Dermis lymphatic vessel endothelial cell (primary cell): Measurements from ENCODE around the gene PKP3. TPM values are rescaled to one million over a fixed set of nuclear protein-coding genes. Genes with fewer than 3 reads are reported as not detected.

Source experiments
- total RNA-seq: library from RNA; depleted of rRNA; stranded (reverse); fragments of >200 nt; gene quantifications from 2 replicates; pipeline ENCODE4 v1.2.1, GENCODE V29; 2014

PKP3 gene, protein sequence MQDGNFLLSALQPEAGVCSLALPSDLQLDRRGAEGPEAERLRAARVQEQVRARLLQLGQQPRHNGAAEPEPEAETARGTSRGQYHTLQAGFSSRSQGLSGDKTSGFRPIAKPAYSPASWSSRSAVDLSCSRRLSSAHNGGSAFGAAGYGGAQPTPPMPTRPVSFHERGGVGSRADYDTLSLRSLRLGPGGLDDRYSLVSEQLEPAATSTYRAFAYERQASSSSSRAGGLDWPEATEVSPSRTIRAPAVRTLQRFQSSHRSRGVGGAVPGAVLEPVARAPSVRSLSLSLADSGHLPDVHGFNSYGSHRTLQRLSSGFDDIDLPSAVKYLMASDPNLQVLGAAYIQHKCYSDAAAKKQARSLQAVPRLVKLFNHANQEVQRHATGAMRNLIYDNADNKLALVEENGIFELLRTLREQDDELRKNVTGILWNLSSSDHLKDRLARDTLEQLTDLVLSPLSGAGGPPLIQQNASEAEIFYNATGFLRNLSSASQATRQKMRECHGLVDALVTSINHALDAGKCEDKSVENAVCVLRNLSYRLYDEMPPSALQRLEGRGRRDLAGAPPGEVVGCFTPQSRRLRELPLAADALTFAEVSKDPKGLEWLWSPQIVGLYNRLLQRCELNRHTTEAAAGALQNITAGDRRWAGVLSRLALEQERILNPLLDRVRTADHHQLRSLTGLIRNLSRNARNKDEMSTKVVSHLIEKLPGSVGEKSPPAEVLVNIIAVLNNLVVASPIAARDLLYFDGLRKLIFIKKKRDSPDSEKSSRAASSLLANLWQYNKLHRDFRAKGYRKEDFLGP
- 0.11 and 0.26 TPM in 2 replicates for total RNA-seq

DNA sequence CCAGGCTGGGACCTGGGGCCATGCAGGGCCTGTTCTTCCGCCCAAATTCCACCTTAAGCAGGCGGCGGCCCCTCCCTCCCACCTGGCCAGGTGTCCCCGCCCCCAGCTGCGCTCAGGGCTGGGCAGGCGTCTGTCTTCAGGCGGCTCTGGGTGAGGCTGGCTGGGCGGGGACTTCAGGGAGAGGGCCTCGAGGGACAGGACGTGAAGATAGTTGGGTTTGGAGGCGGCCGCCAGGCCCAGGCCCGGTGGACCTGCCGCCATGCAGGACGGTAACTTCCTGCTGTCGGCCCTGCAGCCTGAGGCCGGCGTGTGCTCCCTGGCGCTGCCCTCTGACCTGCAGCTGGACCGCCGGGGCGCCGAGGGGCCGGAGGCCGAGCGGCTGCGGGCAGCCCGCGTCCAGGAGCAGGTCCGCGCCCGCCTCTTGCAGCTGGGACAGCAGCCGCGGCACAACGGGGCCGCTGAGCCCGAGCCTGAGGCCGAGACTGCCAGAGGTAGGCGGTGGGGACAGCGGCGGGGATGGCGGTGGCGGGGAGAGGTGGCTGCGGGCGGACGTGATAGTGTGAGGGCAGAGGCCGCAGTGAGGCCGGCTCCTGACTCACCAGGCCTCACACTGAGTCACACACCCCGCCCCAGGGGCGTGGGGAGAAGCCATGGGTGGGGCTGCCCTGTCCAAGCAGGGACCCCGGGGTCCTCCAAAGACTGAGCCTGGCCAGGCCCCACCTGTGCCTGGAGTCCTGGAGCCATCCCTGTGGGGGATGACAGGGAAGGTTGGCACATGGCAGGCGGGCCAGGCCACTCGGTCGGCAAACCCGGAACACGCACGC, at the start of gene PKP3:
PKP3 (plus strand) TSS at position 176 of the 824 bp plus-strand sequence; CDS start at position 260, 84 bp downstream.

DNA sequence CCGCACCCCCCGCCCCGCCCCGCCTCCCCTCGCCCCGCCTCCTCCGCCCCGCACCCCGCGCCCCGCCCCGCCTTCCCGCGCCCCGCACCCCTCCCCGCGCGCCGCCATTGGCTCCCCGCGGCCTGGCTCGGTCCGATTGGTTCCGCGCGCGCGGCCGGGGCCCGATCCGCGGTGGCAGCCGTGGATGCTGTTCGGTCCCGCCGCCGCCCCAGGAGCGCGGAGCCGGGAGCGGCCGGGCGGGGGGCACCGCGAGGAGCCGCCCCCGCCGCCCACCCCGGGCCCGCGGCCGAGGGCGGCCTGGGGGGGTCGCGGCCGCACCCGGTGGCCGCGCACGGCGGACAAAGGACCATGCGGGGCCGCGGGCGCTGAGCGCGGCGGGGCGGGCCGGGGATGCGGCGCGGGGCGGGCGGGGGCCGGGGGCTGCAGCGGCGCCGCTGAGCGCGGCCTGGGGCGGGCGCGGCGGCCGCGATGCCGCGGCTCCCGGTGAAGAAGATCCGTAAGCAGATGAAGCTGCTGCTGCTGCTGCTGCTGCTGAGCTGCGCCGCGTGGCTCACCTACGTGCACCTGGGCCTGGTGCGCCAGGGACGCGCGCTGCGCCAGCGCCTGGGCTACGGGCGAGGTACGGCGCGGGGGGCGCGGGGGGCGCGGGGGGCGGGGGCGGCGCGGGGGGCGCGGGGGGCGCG, 24.5 kb upstream of the PKP3 start, which contains the start of gene B4GALNT4:
B4GALNT4 (plus strand) TSS at position 164 of the 683 bp plus-strand sequence; CDS start at position 469, 305 bp downstream.

DNA sequence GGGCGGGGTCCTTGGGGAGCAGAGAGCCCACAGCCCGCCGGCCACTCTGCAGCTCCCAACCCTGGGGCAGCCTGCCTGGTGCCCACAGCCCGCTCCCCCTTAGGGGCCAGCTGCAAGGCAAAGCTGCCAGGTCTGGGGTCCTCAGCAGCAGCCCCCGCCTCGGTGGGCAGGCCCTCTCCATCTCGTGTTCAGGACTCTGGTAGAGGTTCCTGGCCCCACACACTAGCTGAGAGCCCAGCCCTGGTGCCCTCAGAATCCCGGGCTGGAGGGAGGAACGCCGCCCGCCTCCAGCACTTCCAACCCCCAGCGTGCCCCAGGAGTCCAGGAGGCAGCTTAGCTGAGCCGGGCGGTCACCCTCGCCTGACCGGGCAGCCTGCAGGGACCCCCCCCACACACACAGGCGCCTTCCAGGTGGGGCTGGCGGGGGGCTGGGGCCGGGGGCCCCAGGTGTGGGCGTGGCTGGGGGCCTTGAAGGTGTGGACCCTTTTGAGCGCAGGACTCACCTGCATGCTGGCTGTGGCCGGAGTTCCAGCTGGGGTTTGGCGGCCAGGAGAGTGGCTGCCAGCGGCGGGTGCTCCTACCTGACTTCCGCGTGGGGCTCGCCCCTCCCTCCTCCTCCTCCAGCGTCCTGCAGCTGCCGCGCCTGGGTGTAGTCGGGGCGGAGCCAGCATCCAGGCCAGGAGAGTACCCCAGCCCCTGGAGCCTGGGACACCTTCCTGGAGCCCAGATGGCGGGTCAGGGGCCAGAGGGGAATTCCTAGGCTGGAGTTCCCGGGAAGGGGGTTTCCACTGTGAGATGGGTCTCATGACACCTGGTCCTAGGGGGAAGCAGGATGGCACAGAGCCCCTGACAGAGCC, 47.6 kb downstream of the PKP3 start, which contains the start of gene ANO9:
ANO9 (minus strand) TSS at position 594 of the 857 bp plus-strand sequence; CDS start at position 509, 85 bp downstream.

DNA sequence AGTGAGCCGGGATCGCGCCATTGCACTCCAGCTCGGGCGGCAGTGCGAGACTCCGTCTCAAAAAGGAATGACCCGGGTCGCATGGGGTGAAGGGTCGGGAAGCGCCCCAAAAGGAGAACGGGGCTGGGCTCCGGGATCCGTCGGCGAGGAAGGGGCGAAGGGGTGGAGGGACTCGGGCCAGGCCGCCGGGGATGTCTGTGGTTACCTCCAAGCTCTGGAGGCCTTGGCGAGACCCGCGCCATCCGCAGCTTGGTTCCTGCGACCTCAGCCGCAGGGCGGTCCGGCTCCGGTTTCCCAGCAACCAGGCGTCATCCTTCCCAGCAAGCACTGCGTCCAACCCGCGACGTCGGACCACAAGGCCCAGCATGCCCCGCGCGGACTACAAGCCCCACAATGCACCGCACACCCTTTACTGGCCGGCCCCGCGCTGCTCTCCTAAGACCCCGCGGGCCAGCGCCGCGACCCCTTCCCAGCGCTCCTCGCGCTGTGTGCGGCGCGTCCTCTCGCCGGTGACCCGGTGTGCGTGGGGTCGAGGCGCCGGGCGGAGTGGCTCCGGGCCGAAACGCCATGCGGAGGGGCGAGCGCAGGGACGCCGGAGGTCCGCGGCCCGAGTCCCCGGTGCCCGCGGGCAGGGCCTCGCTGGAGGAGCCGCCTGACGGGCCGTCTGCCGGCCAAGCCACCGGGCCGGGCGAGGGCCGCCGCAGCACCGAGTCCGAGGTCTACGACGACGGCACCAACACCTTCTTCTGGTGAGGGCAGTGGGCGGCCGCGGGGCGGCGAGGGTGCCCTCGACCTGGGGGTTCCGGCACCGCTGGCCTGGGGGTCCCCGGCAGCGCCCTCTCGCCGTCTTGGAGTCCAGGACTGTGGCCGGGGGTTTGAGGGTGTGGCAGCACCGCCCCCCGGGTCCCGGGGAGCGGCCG, 56.1 kb downstream of the PKP3 start, which contains the start of gene PTDSS2:
PTDSS2 (plus strand) TSS at position 391 of the 920 bp plus-strand sequence; CDS start at position 568, 177 bp downstream.

Other genes with a start within 250 kb of the PKP3 start
- not detected in 2 replicates for gene SCGB1C1, start 201.1 kb upstream of the PKP3 start, total RNA-seq
- 11.1 and 15.3 TPM in 2 replicates for gene BET1L, start 186.8 kb upstream of the PKP3 start, total RNA-seq
- 102 and 143 TPM in 2 replicates for gene RIC8A, start 186.5 kb upstream of the PKP3 start, total RNA-seq
- gene SIRT3, start 157.9 kb upstream of the PKP3 start, total RNA-seq = 9.2 TPM in 2 replicates
- gene PSMD13, start 157.2 kb upstream of the PKP3 start, total RNA-seq = 163 and 176 TPM in 2 replicates
- gene NLRP6, start 115.8 kb upstream of the PKP3 start, total RNA-seq = not detected in 2 replicates
- gene PGGHG, start 105.1 kb upstream of the PKP3 start, total RNA-seq = 10.0 and 10.5 TPM in 2 replicates
- not detected in 2 replicates for gene IFITM5, start 94.7 kb upstream of the PKP3 start, total RNA-seq
- gene IFITM2, start 86.4 kb upstream of the PKP3 start, total RNA-seq = 29.4 and 39.2 TPM in 2 replicates
- 0.09 and 0.65 TPM in 2 replicates for gene IFITM1, start 80.2 kb upstream of the PKP3 start, total RNA-seq
- 33.5 and 44.5 TPM in 2 replicates for gene IFITM3, start 73.3 kb upstream of the PKP3 start, total RNA-seq
- 0.09 and 1.4 TPM in 2 replicates for gene B4GALNT4, start 24.7 kb upstream of the PKP3 start, total RNA-seq
- gene SIGIRR, start 20.8 kb downstream of the PKP3 start, total RNA-seq = 32.7 and 35.2 TPM in 2 replicates
- gene ANO9, start 47.8 kb downstream of the PKP3 start, total RNA-seq = 0.69 and 0.76 TPM in 2 replicates
- 31.1 TPM in 2 replicates for gene PTDSS2, start 56.1 kb downstream of the PKP3 start, total RNA-seq
- 187 and 237 TPM in 2 replicates for gene RNH1, start 113.0 kb downstream of the PKP3 start, total RNA-seq
- 34.2 and 39.2 TPM in 2 replicates for gene HRAS, start 141.4 kb downstream of the PKP3 start, total RNA-seq
- gene LRRC56, start 143.3 kb downstream of the PKP3 start, total RNA-seq = 0.34 and 0.43 TPM in 2 replicates
- 1.5 and 1.7 TPM in 2 replicates for gene LMNTD2, start 166.5 kb downstream of the PKP3 start, total RNA-seq
- gene RASSF7, start 166.8 kb downstream of the PKP3 start, total RNA-seq = 9.2 and 19.1 TPM in 2 replicates
- 17.6 and 19.3 TPM in 2 replicates for gene PHRF1, start 182.3 kb downstream of the PKP3 start, total RNA-seq
- 7.4 and 11.4 TPM in 2 replicates for gene IRF7, start 221.7 kb downstream of the PKP3 start, total RNA-seq
- gene CDHR5, start 230.7 kb downstream of the PKP3 start, total RNA-seq = not detected in 2 replicates
- gene SCT, start 233.0 kb downstream of the PKP3 start, total RNA-seq = not detected in 2 replicates
- not detected in 2 replicates for gene DRD4, start 243.1 kb downstream of the PKP3 start, total RNA-seq